ENCODE measurements around the gene JARID2.
A peak's percentile ranks its signal among the peaks of the same experiment; 100 is the strongest.

The JARID2 gene

GRCh38 chr6:15427331-15428070 is 181.6 kb downstream of the JARID2 start:
- DNase-seq, result peak; percentile 80

DNA sequence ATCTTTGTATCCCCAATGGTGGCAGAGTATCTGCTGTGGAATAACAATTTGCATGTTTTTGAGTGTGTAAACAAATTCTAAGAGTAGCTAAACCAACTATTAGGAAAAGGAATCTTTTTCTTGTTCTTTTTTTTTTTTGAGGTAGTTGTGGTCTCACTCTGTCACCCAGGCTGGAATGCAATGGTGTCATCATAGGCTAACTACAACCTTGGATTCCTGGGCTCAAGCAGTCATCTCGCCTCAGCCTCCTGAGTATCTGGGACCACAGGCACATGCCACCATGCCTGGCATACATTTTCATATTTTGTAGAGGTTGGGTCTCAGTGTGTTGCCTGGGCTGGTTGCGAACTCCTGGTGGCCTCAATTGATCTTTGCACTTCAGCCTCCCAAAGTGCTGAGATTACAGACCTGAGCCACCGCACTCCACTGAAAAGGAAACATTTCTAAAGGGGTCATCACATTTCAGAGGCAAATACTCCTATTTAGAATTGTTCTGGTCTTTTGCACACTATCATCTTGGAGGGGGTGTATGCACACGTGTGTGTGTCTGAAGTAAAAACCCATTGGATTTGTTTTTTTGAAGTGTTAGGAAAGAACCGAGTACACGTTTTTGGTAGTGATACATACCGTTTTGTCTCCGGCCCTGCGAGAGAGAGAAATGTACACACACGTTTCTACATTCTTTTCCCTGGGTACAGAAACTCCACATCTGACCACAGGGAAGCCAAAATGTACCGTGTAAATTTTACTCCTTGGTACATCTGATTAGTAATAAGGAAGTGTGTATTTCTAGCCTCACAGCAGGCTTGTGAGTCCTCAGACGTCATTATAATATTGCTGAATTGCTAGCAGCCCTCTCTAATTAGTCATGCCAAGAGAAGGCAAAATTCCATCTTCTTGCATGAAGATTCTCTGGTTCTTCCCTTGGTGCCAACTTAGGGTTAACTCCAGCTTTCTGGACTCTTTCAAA is 183.6 kb downstream of the JARID2 start:
- DNase-seq, result peak; percentile 60

DNA sequence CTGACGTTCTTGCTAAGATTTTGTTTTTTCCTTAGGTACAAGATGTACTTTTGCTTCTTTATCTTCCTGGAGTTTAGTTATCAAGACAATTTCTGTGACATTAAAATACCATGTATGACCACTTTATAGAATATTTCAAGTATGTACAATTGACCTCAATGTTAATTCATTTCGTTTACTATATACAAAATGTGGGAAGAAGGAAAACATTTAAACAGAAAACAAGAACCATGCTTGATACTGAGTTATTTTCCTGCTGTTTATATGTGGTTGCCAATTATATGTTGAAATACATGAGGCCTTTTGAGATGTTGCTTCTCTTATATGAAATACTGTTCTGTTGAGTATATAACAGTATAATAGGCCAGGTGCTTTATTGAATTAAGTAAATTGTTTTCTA is 184.3 kb downstream of the JARID2 start:
- no peak for DNase-seq

DNA sequence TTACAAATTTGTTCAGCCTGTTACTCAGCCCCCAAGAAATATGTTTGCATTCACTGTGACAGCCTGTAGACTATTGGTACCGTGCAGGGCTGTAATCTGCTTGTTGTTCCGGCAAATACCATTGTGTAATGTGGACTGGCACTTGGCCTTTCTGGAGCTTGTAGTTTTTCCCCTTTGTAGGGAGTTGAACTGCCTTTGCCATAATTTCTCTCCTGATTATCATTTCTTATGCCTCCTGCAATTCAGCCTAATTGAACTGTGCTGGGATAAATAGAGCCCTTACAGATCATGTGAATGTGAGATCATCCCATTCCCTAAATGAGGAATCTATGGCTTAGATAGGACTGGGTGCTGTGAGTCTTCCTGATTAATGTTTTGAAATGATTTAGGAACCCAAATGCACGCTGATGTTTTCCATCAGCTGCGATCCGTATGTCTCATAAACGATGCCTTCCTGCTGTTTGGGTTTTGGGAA is 185.1 kb downstream of the JARID2 start:
- DNase-seq, result no peak

- no peak for DNase-seq
These were observed 186.1 kb downstream of the JARID2 start for GRCh38 chr6:15431762-15432483.

GRCh38 chr6:15433511-15433861 is 187.6 kb downstream of the JARID2 start:
- no peak for DNase-seq

GRCh38 chr6:15434263-15434662 is 188.4 kb downstream of the JARID2 start:
- peak; percentile 54 for DNase-seq

DNA sequence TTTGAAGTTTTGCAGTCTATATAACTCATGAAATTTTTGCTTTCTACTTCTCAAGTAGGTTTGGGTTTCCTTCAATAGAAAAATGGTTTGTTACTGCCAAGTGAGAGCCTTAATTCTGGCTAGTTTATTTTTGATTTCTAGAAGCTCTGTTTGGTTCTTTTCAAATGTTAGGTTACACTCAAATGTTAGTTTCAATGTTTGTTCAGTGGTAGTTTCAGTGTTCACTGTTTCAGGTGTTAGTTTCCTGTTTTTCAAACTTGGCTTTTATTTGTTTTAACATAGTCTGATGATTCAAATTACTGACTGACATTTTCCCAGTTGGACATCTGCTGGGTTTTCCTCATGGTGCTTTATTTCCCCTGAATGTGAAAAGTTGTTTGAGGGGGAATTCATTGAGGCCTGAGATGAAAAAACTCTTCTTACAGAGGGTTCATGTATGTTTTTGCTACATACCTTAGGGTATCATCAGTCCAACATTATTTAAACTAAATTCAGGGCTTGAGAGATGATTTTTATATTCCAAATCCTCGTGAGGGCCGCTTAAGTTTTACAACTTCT is 189.0 kb downstream of the JARID2 start:
- DNase-seq, result no peak

DNA sequence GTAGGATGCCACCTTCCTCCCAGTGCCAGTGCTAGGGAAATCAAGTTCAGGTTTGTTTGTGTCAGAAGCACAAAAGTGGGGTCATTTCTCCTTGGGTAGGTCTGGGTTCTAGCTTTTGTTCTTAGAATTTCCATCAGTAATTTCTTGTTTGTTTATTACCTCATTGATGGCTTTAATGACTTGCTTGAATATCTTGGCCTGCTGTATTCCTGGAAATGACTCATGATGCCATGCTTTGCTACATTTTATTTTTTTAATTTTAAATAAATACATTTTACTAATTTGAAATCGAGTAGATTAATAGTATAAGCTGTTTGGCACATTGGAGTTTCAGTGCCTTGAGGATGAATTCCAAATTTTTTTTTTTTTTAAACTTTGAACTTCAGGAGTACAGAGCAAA is 189.6 kb downstream of the JARID2 start:
- no peak for DNase-seq

DNA sequence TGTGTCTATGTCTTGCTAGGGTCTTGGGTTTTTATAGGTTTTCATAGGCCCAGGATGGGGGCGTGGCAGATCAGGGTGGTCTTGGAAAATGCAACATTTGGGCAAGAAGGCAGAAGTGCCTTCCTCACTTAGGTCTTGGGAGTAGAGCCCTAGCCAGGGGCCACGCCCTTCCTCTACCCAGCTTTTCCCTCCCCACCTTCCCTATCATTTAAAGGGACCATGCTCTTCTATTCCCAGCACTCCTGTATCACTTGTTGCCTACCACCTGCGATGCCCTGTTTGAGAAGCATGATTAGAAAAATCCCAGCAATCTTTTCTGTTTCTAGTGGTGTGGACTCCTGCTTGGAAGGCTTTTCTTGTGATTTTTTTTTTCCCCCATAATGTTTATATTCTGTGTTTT is 190.6 kb downstream of the JARID2 start:
- DNase-seq, result no peak

DNA sequence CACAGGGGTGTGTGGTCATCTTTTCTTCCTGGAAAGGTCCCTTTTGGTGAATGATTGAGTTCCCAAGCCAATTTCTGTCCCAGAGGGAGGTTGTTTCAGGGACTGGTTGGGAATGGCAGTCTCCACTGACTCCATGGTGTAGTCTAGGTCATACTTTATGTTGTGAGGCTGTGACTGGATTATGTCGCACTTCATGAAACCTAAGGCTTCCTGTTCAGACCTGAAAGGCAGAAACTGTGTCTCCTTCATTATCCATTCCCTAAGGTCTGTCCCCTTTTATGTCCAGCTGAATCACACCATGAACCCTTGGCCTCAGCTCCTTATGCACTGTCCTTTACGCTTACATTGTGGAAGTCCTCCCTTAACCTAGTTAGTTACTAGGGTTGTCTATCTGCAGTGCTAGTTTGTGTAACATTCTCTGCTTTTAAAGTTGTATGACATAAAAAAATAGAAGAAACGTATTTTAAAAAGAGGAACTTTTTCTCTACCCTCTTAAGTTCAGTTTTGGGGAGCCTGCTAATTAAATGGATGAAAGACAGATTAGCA is 191.3 kb downstream of the JARID2 start:
- DNase-seq, result no peak

DNA sequence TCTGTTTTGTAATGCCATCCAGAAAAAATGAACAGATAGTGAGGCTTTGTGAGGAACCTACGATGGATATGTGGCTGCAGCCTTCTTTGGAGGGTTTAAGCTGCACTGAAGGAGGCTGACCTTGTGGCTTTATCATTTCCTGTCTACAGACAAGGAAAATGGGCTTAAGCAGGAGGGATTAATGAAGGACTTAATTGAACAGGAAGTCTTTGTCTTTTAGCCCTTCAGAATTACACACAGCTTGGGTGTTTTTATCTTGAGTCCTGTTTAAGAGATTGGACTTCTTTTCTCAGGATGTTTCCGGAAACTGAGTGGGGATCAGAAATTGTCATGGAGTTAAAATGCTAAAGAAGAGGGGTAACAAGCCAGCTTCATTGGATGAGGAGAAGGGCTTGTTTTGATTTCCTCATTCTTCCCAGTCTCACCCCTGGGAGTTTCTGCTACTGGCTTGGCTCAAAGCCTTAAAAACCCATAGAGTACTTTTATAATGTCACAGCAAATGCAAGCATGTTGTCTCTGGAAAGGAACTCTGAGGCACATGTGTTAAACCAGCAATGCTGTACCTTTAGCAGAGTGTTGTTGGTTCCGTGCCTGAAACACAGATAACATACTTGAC is 193.6 kb downstream of the JARID2 start:
- DNase-seq, result peak; percentile 36

GRCh38 chr6:15440040-15440439 is 194.2 kb downstream of the JARID2 start:
- DNase-seq, result no peak

DNA sequence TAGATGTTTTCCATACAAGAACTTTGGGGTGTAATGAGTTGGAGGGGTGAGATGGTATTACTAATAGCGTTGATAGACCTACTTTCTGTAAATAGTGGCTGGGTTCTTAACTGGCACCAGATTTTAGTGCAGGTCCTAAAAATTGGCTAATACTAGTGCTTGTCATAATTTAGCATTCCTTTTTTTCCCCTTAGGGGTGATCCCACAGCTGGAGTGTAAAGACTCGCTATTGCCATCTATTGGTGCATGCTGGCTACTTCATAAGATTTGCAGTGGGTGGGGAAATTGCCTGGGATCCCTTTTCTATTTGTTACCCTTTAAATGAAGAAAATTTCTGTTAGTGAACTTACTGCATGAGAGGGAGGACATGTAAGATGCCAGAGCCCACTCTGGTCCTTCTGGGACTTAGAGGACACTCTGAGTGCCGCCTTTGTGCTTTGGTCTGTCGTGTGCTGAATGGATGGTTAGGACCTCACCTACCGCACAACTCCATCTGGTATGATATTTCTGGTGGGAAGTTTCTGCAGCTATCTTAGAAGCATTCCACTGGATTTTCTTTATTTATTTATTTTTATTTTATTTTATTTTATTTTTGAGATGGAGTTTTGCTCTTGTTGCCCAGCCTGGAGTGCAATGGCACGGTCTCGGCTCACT is 195.5 kb downstream of the JARID2 start:
- peak; percentile 87 for DNase-seq

GRCh38 chr6:15441981-15442380 is 196.1 kb downstream of the JARID2 start:
- no peak for DNase-seq

GRCh38 chr6:15442467-15442866 is 196.6 kb downstream of the JARID2 start:
- no peak for DNase-seq

DNA sequence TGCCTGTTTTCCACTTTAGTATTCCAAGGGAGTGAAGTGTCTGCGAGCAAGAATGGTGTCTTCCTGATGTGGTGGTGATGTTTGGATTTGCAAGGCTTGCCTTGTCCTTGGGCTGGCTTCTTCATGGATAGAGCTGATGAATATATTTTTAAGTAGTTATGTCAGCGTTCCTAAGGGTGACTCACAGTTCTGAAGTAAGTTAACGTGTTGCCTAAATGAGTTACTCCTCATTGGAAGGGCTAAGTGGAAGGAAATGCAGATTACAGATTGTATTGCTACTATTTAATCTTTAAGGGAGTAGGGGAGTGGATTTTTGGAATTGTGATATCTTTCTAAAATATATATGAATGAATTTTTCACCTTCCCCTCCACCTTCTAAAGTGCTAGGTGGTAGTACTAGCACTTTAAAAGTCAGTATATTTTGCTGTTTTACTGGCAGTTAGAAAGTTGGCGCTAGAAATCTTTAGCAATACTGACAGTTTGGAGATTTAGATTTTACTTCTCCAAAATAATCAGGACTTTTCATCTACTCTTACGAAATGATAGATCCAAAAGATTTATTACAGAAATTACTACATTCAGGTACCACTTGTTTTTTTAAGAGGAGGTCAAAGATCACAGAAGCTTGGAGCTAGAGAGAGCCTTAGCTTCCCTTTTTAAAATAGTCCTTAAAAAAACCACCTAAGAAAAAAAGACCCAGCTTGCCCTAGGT is 197.4 kb downstream of the JARID2 start:
- DNase-seq, result peak; percentile 55

DNA sequence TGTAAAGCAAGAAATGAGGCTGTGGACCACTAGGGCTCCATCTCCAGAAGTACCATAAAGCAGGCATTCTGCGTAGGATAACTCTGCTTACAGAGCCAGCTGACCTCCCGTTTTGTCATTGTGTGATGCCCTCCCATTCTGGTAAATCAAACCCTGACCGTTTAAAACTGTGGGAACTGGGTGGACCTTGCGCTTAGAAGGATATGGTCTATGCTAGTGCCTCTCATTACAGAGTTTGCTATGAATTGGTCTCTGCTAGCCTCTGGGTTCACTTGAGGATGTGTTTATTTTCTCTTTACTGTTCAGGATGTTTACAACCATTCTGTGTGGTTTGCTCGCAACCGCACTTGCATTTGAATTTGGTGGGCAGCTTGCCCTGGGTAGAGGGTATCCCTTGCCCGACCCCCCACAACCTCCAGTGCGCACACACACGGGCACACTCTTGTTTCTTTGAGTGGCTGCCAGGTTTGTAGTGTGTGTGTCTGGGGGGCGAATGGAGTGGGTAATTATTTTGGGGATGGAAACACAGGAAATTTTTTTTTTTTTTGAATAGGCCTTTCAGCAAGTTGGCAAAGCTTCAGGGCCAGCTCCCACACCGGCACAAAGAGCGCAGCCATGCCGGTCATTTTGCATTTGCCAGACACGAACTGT is 198.3 kb downstream of the JARID2 start:
- no peak for DNase-seq

- peak; percentile 79 for DNase-seq
These were observed 199.0 kb downstream of the JARID2 start for GRCh38 chr6:15444881-15445280.

GRCh38 chr6:15447546-15448267 is 201.8 kb downstream of the JARID2 start:
- DNase-seq, result no peak

All from hematopoietic multipotent progenitor cell treated with erythropoietin and hydrocortisone succinate and interleukin-3 and kit ligand, for 6 days (in vitro differentiated cells).